Measurements from ENCODE around the gene LTBP2.

DNA sequence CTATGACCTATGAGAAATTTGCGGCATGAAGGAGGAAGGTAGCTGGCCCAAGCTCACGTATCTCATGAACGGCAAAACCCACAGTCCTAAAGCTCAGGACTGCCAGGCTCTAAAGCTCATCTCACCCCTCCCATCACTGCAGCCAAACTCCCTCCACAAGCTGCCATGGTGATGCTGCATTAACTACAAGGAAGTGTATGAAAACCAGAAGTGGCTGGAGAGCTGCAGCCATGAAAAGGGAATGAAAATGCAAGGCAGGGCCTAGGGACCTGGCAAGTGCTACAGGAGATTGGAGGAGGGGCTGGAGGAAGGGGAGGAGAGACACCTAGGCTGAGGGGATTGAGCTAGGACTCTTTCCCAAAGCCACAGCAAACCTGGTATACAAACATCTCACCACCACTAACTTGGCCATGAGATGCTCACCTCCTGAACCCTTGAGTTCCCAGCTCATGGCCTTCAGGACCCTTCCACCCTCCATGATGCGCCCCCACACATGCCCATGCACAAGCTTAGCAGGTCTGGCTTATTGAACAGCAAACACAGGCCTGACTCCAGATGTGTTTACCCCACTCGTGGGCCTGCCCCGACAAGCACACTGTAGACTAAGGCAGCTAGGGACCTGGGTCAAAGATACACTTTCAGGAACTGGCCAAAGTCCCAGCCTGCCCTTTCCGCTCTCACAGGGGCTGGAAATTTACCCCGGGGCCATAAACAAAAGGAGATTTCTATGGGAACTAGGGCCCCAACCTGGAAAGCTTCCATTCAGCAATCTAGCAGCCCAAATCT, 42.0 kb downstream of the LTBP2 start:
- no peak for TF ChIP-seq POLR2A (IDR thresholded peaks at IDR 0.05)
- TF ChIP-seq, protein P1, sequence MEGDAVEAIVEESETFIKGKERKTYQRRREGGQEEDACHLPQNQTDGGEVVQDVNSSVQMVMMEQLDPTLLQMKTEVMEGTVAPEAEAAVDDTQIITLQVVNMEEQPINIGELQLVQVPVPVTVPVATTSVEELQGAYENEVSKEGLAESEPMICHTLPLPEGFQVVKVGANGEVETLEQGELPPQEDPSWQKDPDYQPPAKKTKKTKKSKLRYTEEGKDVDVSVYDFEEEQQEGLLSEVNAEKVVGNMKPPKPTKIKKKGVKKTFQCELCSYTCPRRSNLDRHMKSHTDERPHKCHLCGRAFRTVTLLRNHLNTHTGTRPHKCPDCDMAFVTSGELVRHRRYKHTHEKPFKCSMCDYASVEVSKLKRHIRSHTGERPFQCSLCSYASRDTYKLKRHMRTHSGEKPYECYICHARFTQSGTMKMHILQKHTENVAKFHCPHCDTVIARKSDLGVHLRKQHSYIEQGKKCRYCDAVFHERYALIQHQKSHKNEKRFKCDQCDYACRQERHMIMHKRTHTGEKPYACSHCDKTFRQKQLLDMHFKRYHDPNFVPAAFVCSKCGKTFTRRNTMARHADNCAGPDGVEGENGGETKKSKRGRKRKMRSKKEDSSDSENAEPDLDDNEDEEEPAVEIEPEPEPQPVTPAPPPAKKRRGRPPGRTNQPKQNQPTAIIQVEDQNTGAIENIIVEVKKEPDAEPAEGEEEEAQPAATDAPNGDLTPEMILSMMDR (IDR thresholded peaks at IDR 0.05): no peak
- TF ChIP-seq POLR2AphosphoS5 (IDR thresholded peaks at IDR 0.05): no peak

Measured in stomach (tissue), 4 donors.